Testis (tissue), 2 donors: Measurements from ENCODE around the gene SPOCK2.

ENCODE experiments used
- CTCF ChIP-seq, 3 experiments: fragments of 450-650 bp in 2 of 3; fragments of 200-600 bp in 1 of 3; sonication (generic) in 1 of 3; IDR thresholded peaks; one replicate each; pipeline ENCODE4 v1.5.1; 2016 to 2019; ENCODE audit warnings: antibody characterized with exemption in 3 of 3, mild to moderate bottlenecking in 2 of 3, moderate library complexity in 1 of 3
- POLR2A ChIP-seq: fragments of 450-650 bp; IDR thresholded peaks from one replicate; pipeline ENCODE4 v1.6.1; 2017; ENCODE audit warnings: antibody characterized with exemption, mild to moderate bottlenecking, moderate library complexity

GRCh38 chr10:72096115-72097000, 8.0 kb upstream of the SPOCK2 start:
- TF ChIP-seq CTCF (IDR thresholded peaks at IDR 0.05), result no peak
- no peak for TF ChIP-seq POLR2A
